ENCODE measurements around the gene FZR1. TPM values are rescaled to one million over a fixed set of nuclear protein-coding genes. Genes with fewer than 3 reads are reported as not detected.

Gene FZR1
- total and polyA plus RNA-seq, 9 of the 15 experiments (the other 6 are each of a cell fraction or from before 2014, with no cell fraction given): 0.18 to 48.0 (median 22.2) TPM

GRCh38 chr19:3500429-3501101 lies 5.5 kb upstream of the FZR1 start, which contains the start of gene DOHH (continued):
- TF ChIP-seq, protein P1, sequence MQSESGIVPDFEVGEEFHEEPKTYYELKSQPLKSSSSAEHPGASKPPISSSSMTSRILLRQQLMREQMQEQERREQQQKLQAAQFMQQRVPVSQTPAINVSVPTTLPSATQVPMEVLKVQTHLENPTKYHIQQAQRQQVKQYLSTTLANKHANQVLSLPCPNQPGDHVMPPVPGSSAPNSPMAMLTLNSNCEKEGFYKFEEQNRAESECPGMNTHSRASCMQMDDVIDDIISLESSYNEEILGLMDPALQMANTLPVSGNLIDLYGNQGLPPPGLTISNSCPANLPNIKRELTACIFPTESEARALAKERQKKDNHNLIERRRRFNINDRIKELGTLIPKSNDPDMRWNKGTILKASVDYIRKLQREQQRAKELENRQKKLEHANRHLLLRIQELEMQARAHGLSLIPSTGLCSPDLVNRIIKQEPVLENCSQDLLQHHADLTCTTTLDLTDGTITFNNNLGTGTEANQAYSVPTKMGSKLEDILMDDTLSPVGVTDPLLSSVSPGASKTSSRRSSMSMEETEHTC (IDR thresholded peaks at IDR 0.05): peak; percentile 55; the same call in 1 of the 2 replicates
- TF ChIP-seq SIN3B (IDR thresholded peaks at IDR 0.05; ENCODE audit: low read depth) (peak; percentile 98), ATF7 (IDR thresholded peaks at IDR 0.05) (peak; percentile 100), EGR1 (conservative IDR thresholded peaks at IDR 0.05) (peak; percentile 81), MXI1 (IDR thresholded peaks at IDR 0.05; ENCODE audit: low read depth, low read length) (peak; percentile 58), GTF2E2 (tag; IDR thresholded peaks at IDR 0.05) (peak; percentile 94), ZNF717 (CRISPR knock-in tag; IDR thresholded peaks at IDR 0.05) (no peak), HDAC6 (IDR thresholded peaks at IDR 0.05; ENCODE audit: low read depth, low read length) (no peak), HNRNPUL1 (IDR thresholded peaks at IDR 0.05; ENCODE audit: low read length) (no peak), ZNF197 (CRISPR knock-in tag; IDR thresholded peaks at IDR 0.05; ENCODE audit: low read depth) (no peak), ZNF444 (CRISPR knock-in tag; IDR thresholded peaks at IDR 0.05) (no peak), E2F1 (CRISPR knock-in tag; IDR thresholded peaks at IDR 0.05) (peak; percentile 74), NFYB (IDR thresholded peaks at IDR 0.05; ENCODE audit: extremely low read depth, insufficient read length) (peak; percentile 66), SRSF1 (IDR thresholded peaks at IDR 0.05; ENCODE audit: low read depth, low read length) (no peak), PTBP1 (IDR thresholded peaks at IDR 0.05; ENCODE audit: low read depth, low read length) (no peak), DIDO1 (tag; IDR thresholded peaks at IDR 0.05; ENCODE audit: low read depth) (peak; percentile 92), MAFK (IDR thresholded peaks at IDR 0.05; ENCODE audit: low read length) (peak; percentile 80), TAF7 (tag; IDR thresholded peaks at IDR 0.05) (peak; percentile 96), ZNF143 (CRISPR knock-in tag; IDR thresholded peaks at IDR 0.05) (peak; percentile 49; the same call in 1 of the 2 replicates), ID3 (CRISPR knock-in tag; IDR thresholded peaks at IDR 0.05) (no peak), ID3 (tag; IDR thresholded peaks at IDR 0.05) (peak; percentile 76; the same call in 1 of the 2 replicates), ZNF24 (IDR thresholded peaks at IDR 0.05) (peak; percentile 100)
- TF ChIP-seq, protein P2, sequence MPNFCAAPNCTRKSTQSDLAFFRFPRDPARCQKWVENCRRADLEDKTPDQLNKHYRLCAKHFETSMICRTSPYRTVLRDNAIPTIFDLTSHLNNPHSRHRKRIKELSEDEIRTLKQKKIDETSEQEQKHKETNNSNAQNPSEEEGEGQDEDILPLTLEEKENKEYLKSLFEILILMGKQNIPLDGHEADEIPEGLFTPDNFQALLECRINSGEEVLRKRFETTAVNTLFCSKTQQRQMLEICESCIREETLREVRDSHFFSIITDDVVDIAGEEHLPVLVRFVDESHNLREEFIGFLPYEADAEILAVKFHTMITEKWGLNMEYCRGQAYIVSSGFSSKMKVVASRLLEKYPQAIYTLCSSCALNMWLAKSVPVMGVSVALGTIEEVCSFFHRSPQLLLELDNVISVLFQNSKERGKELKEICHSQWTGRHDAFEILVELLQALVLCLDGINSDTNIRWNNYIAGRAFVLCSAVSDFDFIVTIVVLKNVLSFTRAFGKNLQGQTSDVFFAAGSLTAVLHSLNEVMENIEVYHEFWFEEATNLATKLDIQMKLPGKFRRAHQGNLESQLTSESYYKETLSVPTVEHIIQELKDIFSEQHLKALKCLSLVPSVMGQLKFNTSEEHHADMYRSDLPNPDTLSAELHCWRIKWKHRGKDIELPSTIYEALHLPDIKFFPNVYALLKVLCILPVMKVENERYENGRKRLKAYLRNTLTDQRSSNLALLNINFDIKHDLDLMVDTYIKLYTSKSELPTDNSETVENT (CRISPR knock-in tag; IDR thresholded peaks at IDR 0.05): peak; percentile 83; the same call in 1 of the 2 replicates
- TF ChIP-seq, protein P3, sequence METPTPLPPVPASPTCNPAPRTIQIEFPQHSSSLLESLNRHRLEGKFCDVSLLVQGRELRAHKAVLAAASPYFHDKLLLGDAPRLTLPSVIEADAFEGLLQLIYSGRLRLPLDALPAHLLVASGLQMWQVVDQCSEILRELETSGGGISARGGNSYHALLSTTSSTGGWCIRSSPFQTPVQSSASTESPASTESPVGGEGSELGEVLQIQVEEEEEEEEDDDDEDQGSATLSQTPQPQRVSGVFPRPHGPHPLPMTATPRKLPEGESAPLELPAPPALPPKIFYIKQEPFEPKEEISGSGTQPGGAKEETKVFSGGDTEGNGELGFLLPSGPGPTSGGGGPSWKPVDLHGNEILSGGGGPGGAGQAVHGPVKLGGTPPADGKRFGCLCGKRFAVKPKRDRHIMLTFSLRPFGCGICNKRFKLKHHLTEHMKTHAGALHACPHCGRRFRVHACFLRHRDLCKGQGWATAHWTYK (CRISPR knock-in tag; IDR thresholded peaks at IDR 0.05): peak; percentile 46; the same call in 1 of the 2 replicates
